UCSD-AML1 (cell line): ENCODE results near the gene LEMD2.

ENCODE experiments used
- DNase-seq: peaks from one replicate; lab custom pipeline; 2025; ENCODE audit not compliant: unreplicated experiment; lab: John Stamatoyannopoulos, UW

The LEMD2 gene

GRCh38 chr6:33777398-33778388 lies 11.2 kb downstream of the LEMD2 start:
- DNase-seq, result no peak

DNA sequence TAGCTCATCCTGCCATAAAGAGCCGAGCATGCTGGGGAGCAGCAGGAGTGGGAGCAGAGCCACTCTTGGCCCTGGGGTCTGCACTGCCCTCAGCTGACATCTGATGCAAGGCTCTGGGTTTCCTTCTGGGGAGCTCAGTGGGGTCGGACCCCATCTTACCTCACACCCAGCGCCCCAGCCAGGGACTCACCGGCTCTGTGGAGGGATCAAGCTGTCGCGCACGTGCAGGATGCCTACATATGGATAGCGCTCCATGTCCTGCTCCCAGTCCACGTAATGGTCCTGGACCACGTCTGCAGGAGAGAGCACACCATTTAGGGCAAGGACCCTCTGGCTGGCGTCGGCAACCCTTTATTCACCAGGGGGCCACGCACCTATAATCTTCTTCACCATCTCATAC lies 12.2 kb downstream of the LEMD2 start:
- no peak for DNase-seq

- no peak for DNase-seq
Observed at GRCh38 chr6:33776186-33776585, 12.7 kb downstream of the LEMD2 start.

DNA sequence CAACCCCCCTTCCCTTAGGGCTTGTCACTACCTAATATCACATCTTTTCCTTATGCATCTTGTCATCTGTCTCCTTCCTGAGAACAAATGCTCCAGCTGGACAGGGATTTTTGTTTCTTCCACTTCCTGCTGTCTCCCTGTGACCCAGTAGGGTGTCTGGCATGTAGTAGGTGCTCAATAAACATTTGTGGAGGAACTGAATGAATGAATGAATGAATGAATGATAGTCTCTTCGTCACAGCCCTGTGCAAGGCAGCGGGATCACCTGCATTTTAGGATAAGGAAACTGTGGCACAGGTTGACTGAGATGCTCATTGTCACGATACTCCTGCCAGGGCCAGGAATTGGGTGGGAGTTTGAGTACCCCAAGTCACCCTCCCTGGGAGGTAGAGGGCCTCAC lies 14.2 kb downstream of the LEMD2 start:
- DNase-seq, result no peak

DNA sequence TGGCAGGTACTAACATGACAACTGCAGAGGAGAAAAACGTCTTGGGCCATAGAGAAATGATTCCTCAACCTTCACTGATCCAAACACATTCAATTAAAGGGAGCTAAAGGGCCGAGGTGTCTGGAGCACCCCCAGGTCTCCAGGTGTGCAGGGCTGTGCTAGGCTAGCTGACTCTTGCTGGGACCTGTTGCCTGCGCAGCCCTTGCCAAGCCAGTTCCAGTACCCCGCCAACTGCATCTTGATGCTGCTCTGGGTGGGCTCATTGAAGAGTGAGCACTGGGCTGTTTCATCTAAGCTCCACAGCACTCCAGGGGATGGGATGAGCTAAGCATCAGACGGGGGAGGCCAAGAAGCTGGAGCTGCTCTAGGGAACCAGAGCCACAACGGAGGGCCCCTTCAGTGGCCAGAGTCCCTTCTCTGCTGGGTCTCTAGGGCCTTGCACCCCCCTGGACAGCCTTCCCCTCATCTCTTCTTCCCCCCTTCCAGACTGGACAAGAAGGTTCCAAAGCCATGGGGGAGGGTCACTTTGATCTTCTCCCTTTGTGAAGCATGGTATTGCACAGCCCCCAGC lies 15.9 kb downstream of the LEMD2 start:
- no peak for DNase-seq

DNA sequence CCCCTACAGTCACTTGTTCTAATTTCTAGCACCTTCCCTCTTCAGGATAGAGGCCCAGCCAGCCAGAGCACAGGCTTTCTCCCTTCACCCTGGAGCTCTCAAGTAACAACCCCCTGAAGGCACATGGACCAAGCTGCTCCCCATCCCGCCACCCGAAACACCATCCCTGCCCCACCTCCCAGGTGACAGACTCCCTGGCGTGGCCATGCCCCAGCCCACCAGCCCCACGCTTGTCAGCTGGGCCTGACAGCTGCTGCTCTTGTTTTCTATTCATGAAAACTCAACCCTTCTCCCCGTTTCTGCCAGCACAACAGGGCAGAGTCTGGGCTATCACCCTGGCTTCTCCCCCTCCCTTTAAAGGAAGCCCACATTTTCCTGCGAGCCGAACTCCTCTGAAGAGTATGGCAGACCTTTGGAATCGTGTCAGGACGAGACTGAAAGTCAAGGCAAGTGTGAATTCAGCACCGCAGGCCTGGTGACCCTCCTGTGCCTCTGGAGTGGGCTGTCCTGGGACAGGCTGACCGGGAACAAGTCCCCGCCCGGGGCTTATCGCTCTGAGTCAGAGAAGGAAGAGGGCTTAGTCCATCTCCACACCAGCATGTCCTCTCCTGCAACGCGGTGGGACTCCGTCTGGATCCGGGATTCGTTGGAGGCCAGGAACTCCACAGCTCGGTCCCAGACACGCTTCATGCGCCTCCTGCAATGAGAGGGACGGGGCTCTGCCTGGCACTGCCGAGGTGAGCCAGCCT lies 16.7 kb downstream of the LEMD2 start:
- DNase-seq, result no peak

GRCh38 chr6:33771146-33772081 lies 17.5 kb downstream of the LEMD2 start:
- peak; percentile 77 for DNase-seq

DNA sequence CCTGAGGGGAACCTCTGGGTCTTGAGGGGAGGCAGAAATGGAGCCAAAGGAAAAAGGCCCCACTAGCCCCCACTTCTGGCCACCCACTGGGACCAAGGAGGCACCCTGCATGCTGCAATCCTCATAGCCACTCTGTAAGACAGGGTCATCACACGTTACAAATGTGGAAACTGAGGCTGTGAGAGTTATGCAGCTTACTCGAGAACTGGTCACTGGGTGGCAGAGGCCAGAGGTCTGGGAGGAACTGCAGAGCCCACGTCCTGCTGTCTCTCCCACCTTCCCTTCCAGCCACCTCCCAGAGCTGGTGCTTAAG lies 18.1 kb downstream of the LEMD2 start:
- DNase-seq, result no peak

- no peak for DNase-seq
Observed at GRCh38 chr6:33770124-33770832, 18.7 kb downstream of the LEMD2 start.

DNA sequence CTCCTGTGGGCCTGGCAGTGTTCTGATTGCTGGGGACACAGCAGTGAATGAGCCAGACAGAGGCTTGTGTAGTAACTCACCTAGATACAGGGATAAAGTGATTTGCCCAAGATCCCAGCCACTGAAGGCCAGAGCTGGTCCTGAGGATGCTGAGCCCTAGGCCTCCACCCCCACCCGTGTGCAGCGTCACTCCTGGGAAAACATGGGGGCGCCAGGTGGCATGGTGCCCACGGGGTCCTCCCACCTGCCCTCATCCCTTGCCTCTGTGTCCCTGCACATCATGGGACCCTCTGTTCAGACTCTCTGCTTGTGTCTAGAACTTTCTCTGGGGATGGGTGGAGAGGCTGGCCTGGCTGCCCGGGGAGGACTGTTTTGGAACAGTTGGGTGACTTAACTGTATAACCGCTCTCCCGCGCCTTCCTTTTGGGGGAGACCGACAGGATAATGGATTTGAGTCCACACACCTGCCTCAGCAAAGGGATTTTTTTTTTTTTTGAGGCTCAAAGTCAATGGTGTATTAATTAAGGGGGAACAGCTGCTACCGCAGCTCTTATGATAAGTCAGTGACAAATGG lies 19.6 kb downstream of the LEMD2 start:
- DNase-seq, result no peak

DNA sequence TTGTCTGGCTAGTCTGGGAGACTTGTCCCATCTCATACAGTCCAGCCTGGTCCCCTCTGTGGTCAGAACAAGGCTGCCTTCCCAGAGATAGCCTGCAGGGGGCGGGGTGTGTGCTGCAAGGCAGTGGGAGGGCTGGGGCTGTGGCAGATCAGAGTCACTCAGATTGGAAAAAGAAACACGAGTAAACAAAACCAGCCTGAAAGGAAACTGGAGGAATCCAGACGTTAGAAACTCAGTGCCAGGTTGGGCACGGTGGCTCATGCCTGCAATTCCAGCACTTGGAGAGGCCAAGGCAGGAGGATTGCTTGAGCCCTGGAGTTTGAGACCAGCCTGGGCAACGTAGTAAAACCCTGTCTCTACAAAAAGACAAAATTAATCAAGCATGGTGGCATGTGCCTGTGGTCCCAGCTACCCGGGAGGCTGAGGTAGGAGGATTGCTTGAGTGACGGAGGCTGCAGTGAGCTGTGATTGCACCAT lies 20.2 kb downstream of the LEMD2 start:
- peak; percentile 77 for DNase-seq

DNA sequence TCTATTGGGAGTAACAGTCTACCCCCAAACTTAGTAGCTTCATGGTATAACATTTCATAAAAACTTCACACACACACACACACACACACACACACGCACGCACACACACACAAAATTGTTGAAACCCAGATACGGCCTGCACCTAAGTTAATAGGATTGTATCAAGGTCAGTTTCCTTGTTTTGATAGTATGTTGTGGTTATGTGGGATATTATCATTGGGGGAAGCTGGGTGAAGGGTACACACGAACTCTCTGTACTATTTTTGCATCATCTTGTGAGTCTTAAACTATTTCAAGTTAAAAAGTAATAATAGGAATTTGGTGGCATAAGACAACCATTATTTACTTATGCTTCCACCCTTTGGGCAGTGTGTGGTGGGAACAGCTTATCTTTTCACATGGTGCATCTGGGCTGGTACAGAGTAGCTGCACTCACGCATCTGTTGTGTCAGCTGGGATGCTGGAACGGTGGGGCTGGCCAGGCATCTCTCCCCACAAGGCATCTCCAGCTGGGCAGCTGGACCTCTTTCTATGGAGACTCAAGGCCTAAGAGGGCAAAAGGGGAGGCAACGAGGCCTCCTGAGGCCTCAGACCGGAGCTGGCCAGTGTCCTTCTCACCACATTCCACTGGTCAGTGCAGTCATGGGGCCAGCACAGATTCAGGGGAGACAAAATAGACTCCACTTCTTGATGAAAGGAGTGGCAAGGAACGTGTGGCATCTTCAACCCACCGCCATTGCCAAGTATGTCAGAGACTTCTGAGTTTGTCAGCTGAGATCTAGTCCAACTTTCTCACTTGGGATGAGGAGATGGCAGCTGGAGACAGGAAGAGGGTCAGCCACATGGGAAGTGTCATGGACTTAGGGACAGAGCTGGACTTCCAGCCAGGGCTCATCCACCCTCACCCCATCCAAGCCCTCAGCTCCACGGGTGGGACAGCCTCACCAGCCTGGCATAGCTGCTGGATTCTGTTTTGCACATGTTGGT lies 21.7 kb downstream of the LEMD2 start:
- DNase-seq, result no peak

DNA sequence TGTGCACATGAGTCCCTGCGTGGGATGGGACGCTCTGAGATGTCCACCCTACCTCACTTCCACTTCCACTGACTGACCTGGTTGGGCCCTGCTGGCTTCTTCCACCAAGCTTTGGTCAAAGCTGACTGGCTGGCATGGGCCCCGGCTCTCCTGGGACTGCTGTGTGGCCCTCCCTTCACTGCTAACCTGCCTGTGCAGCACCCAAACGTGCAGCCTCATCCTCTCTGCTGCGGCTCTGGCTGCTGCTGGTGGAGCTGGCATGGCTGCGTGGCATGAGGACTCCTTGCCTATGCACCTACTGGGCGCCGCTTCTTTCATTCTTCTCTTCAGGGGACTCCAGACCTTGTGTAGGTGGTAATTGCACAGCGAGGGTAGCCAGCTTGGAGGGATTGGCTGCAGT lies 23.6 kb downstream of the LEMD2 start:
- DNase-seq, result no peak

- no peak for DNase-seq
Observed at GRCh38 chr6:33764036-33764435, 24.9 kb downstream of the LEMD2 start.

GRCh38 chr6:33763483-33763882 lies 25.4 kb downstream of the LEMD2 start:
- no peak for DNase-seq

- no peak for DNase-seq
Observed at GRCh38 chr6:33762713-33763112, 26.2 kb downstream of the LEMD2 start.

DNA sequence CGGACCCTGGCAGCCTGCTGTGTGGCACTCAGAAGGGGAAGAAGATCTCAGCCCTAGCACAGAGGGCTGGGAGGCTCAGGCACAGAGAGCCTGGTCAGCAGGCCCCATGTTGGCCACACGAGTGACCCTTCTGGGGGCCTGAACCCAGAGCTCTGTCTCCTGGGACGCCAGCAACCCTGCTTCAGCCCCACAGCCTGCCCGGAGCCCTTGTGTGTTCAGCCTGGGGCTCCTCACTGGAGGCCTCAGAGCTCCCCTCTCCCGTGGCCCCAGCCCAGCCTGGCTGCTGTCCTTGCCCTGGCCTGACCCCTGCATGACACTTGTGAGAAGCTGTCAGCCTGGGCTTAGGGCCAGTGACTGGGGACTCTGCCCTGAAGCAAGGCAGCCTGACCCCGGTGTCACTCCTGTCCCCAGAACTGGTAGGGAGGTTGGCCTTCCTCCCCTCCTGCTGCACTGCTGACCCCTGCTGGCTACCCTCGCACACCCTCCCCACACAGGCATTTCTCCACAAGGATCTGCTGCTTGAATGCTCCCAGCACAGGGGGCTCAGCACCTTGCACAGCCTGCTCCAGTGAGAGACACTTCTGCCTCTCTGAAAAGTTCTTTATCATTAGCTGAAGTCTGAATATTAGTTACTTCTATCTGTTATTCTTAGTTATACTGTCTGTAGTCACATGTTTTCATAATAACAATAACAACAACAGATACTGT lies 26.9 kb downstream of the LEMD2 start:
- peak; percentile 75 for DNase-seq

DNA sequence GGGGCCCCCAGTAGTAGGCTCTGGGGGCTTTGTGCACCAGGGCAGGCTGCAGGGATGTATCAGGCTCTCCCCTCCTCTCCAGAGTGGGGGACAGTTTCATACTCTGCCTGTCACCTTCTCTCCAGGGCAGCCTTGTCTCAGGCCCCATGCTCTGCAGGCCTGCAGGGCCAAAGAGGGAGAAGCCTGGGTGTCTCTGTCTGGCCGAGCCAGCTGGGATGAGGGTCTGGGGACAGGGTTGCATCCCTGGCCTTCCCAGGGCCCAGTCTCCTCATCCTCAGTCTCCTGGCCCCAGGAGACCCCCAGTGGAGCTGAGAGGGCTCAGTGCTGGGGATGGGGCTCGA lies 27.4 kb downstream of the LEMD2 start:
- no peak for DNase-seq
